GM18520 (cell line): ENCODE data around the gene GPR32.
"Not testable (repeated sequence)": the region's sequence is repeated elsewhere in the genome, so short reads cannot be mapped to it uniquely, and the experiment has no call there.

ENCODE experiments used
- ATAC-seq: cut with Tn5 transposase; IDR thresholded peaks from one replicate; pipeline ENCODE4 v1.9.1; 2021; ENCODE audit not compliant: unreplicated experiment

Gene GPR32

GRCh38 chr19:50747141-50747540, 23.1 kb upstream of the GPR32 start:
- ATAC-seq: not testable (repeated sequence)

GRCh38 chr19:50749490-50749889, 20.8 kb upstream of the GPR32 start:
- no peak for ATAC-seq

- ATAC-seq: no peak
Observed at GRCh38 chr19:50750010-50750409, 20.3 kb upstream of the GPR32 start.

- no peak for ATAC-seq
Observed at GRCh38 chr19:50753879-50754278, 16.4 kb upstream of the GPR32 start.

- ATAC-seq: not testable (repeated sequence)
Observed at GRCh38 chr19:50756244-50756643, 14.0 kb upstream of the GPR32 start.

GRCh38 chr19:50757624-50758023, 12.6 kb upstream of the GPR32 start:
- not testable (repeated sequence) for ATAC-seq

- ATAC-seq: not testable (repeated sequence)
Observed at GRCh38 chr19:50759076-50759475, 11.2 kb upstream of the GPR32 start.

- no peak for ATAC-seq
Observed at GRCh38 chr19:50759886-50760285, 10.4 kb upstream of the GPR32 start.

GRCh38 chr19:50761501-50761900, 8.8 kb upstream of the GPR32 start:
- ATAC-seq: not testable (repeated sequence)

GRCh38 chr19:50763521-50763920, 6.7 kb upstream of the GPR32 start:
- not testable (repeated sequence) for ATAC-seq

- ATAC-seq: no peak
Observed at GRCh38 chr19:50764409-50764808, 5.9 kb upstream of the GPR32 start.

- not testable (repeated sequence) for ATAC-seq
Observed at GRCh38 chr19:50766746-50767145, 3.5 kb upstream of the GPR32 start.

- ATAC-seq: not testable (repeated sequence)
Observed at GRCh38 chr19:50767263-50767662, 3.0 kb upstream of the GPR32 start.

GRCh38 chr19:50768277-50768676, 2.0 kb upstream of the GPR32 start:
- ATAC-seq: no peak

GRCh38 chr19:50770888-50771287, 624 bp downstream of the GPR32 start:
- ATAC-seq: no peak

- no peak for ATAC-seq
Observed at GRCh38 chr19:50772476-50772875, 2.2 kb downstream of the GPR32 start.

- not testable (repeated sequence) for ATAC-seq
Observed at GRCh38 chr19:50772912-50773311, 2.6 kb downstream of the GPR32 start.

- not testable (repeated sequence) for ATAC-seq
Observed at GRCh38 chr19:50773454-50773853, 3.2 kb downstream of the GPR32 start.

GRCh38 chr19:50776131-50776530, 5.9 kb downstream of the GPR32 start:
- ATAC-seq: no peak

GRCh38 chr19:50777261-50777660, 7.0 kb downstream of the GPR32 start:
- ATAC-seq: no peak

- ATAC-seq: no peak
Observed at GRCh38 chr19:50777830-50778303, 7.6 kb downstream of the GPR32 start.

- ATAC-seq: no peak
Observed at GRCh38 chr19:50778906-50779430, 8.7 kb downstream of the GPR32 start.
